GM23248 (cell line): Measurements from ENCODE around the gene GSPT1.

ENCODE experiments used
- EZH2 ChIP-seq: fragments of 200-600 bp; sonication (generic); IDR thresholded peaks from 2 replicates; pipeline ENCODE4 v1.6.1; 2018; ENCODE audit warnings: antibody characterized with exemption, mild to moderate bottlenecking; ENCODE audit not compliant: insufficient read depth, poor library complexity, severe bottlenecking
- EZH2phosphoT487 ChIP-seq: fragments of 200-600 bp; sonication (generic); IDR thresholded peaks from 2 replicates; pipeline ENCODE4 v1.6.1; 2018; ENCODE audit warnings: antibody characterized with exemption, moderate library complexity, mild to moderate bottlenecking, low read depth; ENCODE audit not compliant: insufficient read depth

GRCh38 chr16:11949527-11949926, 33.8 kb upstream of the GSPT1 start:
- TF ChIP-seq EZH2phosphoT487 = no peak
- no peak for TF ChIP-seq EZH2
